NCI-H446 treated with DMSO at 0.1 percent for 48 hours (cell line): Measurements from ENCODE around the gene SECISBP2L.

Source experiments
- DNase-seq: peaks from one replicate; lab custom pipeline; 2025; lab: John Stamatoyannopoulos, UW

Gene SECISBP2L

GRCh38 chr15:49060710-49061495 is 14.7 kb upstream of the SECISBP2L start:
- DNase-seq: no peak

DNA sequence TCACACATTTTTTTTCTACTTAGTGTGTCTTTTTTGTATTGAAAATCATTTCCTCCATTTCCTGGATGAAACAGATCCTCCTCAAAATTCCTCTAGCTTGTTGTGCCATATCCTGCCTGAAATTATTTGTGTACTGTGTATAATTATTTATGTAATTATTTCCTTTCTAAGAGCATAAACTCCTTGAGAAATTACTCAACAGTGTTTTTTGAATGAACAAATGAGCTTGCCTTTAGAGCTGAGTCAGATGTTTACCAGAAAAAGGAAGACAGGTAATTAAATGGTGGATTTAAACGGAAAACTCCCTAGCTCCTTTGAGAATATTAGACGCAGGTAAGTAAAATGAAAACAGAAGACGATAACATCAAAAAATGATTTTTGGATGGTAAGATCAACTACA is 13.2 kb upstream of the SECISBP2L start:
- no peak for DNase-seq

GRCh38 chr15:49058559-49058958 is 12.3 kb upstream of the SECISBP2L start:
- no peak for DNase-seq

- no peak for DNase-seq
Measured at GRCh38 chr15:49055630-49056029, 9.4 kb upstream of the SECISBP2L start.

- no peak for DNase-seq
Measured at GRCh38 chr15:49052662-49053061, 6.4 kb upstream of the SECISBP2L start.

GRCh38 chr15:49047456-49047855 is 1.2 kb upstream of the SECISBP2L start:
- no peak for DNase-seq

GRCh38 chr15:49045751-49046219 is 461 bp downstream of the SECISBP2L start:
- DNase-seq: no peak

DNA sequence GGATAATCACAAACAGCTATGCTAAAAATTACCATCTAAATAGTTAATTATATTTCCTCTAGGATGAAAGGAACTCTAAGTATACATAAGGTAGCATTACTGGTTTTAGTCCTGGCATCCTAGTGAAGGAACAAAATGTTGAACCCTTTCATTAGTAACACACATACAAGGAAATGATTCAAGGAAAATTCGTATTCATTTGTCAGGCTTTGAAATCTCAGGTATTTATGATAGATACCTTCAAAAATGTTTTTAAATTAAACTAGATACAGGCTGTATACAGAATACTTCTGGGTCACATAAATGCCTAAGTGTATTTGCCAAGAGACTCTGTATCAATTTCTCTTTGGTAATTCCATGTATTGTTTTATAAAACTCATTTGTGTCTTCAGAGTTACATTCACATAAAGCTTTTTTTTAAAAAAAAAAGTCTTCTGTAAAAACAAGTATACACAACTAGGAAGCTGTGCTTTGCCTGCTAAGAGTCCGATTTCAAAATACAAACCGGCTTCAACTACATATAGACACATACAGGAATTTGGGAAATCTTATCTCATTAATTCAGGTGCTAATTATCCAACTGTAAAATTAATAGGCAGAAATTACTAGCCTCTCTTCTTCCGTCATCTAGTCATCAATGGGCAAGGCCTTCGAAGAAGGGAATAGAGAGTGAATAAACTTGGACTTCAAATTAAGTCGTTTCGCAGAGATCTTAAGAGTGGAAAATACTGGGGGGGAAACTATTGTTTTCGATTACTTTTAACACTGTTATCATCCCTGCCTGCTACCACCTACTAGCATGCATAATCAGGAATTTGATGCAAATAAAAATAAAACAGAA is 1.3 kb downstream of the SECISBP2L start:
- DNase-seq: no peak

DNA sequence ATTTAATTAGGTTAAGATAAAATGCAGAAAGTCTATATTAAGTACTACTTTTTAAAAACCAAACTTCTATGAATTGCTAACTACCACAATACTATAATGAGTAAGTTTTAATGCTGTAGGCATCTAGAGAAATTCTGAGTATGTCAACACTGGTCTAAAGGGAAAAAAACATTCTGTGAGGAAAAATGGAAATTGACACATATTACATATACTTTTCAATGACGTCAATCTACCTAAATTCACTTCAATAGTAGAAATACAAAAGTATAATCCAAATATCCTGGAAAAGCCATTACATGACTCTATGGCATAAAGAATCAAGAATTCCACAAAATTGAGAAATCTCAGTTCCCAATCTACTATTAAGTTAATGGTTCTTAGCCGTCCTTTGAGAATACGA is 2.2 kb downstream of the SECISBP2L start:
- no peak for DNase-seq

GRCh38 chr15:49042165-49042564 is 4.1 kb downstream of the SECISBP2L start:
- DNase-seq: no peak

GRCh38 chr15:49041426-49041825 is 4.8 kb downstream of the SECISBP2L start:
- no peak for DNase-seq

GRCh38 chr15:49040151-49040550 is 6.1 kb downstream of the SECISBP2L start:
- DNase-seq: no peak

DNA sequence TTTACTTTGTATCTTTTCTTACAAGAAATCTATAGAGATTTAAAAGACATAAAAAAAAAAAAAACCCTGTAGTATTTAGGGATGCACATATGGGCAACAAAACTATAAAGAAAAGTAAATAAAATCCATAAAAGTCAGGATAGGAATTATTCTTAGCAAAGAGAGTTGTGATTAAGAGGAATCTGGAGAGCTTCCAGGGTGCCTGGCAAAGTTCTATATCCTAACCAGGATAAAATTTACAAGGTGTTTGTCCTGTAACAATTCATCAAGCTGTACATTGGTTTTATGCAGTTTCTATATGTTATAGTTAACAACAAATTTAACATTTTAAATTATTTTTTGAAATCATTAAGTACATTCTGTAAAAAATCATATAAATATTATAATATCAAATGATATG is 7.9 kb downstream of the SECISBP2L start:
- DNase-seq: no peak

GRCh38 chr15:49037546-49037940 is 8.7 kb downstream of the SECISBP2L start:
- no peak for DNase-seq

- DNase-seq: no peak
Measured at GRCh38 chr15:49036650-49037545, 9.3 kb downstream of the SECISBP2L start.

- no peak for DNase-seq
Measured at GRCh38 chr15:49035825-49036224, 10.4 kb downstream of the SECISBP2L start.

DNA sequence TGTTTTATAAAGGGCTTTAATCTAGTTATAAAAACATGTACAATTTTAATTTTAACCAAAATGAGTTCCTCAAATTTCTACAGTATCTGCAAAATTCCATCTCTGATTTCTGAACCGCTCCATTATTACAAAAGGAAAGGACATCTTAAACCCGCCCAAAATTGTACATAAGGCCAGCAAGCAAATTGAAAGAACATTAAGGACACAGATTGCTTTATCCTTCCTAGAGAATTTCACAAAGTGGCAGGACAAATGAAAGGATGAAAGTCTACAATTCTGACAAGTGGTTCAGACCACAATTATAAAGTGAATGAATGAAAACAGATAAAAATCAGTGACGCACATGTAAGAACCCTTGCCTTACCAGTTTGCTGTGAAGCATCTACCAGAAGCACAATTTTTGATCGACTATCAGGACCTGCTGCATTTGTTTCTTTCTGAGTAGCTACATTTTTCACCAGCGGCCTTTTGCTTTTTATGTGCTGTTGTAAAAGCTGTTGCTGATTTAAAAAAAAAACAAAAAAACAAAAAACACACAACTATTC is 13.6 kb downstream of the SECISBP2L start:
- no peak for DNase-seq

GRCh38 chr15:49031804-49032203 is 14.4 kb downstream of the SECISBP2L start:
- DNase-seq: no peak

DNA sequence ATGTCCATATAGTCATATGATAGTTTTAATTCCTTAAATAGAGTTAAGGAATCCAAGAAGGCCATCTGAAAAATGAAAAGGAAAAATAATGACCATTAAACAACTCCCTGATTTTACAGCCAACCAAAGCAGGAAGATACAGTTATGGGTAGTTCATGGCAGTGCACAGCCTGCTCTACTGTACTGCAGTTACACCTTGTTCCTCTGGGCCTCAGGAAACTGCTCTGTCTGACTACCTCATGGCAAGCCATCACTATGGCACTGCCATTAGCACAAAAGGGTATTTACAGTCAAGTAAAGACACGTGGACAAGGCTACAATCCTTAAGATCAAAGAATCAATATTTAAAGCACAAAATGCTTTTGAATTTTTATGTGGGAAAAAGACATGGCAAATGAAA is 19.5 kb downstream of the SECISBP2L start:
- no peak for DNase-seq

DNA sequence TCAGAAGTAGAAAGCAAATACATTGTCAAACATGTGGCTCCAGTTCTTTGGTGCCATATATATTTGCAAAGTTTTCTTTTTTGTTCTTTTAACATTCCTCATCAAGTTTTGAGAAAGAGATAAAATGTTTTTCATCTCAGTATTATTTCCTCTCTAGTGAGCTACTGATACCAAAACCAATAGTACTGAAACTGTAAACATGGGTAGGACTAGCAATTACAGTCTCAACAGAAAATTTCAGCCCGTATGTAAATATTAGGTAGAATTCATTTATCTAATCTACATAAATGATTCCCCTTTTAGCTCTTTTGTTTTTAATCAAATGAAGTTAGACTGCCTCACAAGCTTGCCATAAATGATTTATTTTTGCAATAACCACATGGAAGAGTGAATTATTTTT is 21.4 kb downstream of the SECISBP2L start:
- DNase-seq: no peak

DNA sequence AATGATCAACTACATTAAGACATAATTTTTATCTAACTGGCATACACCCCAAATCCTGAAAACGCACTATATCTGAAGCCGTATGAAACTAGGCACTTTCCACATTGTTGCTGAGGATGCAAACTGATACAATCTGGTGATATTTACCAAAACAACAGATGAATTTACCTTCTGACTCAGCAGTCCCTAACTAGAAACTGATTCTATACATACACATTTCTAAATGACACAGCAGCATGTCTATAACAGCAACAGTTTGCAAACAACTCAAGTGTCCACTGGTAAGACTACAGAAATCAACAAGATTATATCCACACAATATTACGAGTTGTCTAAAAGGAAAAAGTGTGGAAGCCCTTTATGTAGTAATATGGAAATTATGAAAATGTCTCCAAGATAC is 22.9 kb downstream of the SECISBP2L start:
- DNase-seq: no peak

- DNase-seq: no peak
Measured at GRCh38 chr15:49015896-49016295, 30.4 kb downstream of the SECISBP2L start.
